Prostate gland (tissue), 2 donors: Measurements from ENCODE around the gene MMP15. TPM values are rescaled to one million over a fixed set of nuclear protein-coding genes. Genes with fewer than 3 reads are reported as not detected.

ENCODE experiments used
- DNase-seq: peaks from one replicate; pipeline ENCODE4 v3.0.0-alpha.2; 2019; ENCODE audit warnings: low spot score
- H3K27ac ChIP-seq, 2 donors: fragments of 200-600 bp; sonication (generic); 2 replicates each; pipeline ENCODE4 v1.5.1; 2017 to 2019
- H3K27me3 ChIP-seq: fragments of 200-600 bp; sonication (generic); replicated peaks from 2 replicates; pipeline ENCODE4 v1.5.1; 2019; ENCODE audit not compliant: insufficient read depth
- H3K36me3 ChIP-seq, 2 donors: fragments of 200-600 bp; sonication (generic); 1 replicate in 1 of 2; 2 replicates in 1 of 2; pipeline versions ENCODE4 v1.5.1 to v1.8.1; 2017 to 2019
- H3K4me1 ChIP-seq: fragments of 200-600 bp; sonication (generic); replicated peaks from 2 replicates; pipeline ENCODE4 v1.5.1; 2019
- H3K4me3 ChIP-seq, 2 donors: fragments of 200-600 bp; sonication (generic); 2 replicates each; pipeline ENCODE4 v1.5.1; 2017 to 2019
- H3K9me3 ChIP-seq: fragments of 200-600 bp; sonication (generic); 2 replicates; pipeline ENCODE4 v1.5.1; 2017
- POLR2A ChIP-seq: fragments of 450-650 bp; IDR thresholded peaks from one replicate; pipeline ENCODE4 v1.6.1; 2016; ENCODE audit warnings: antibody characterized with exemption, mild to moderate bottlenecking
- POLR2AphosphoS5 ChIP-seq: sonication (generic); formaldehyde crosslinking; IDR thresholded peaks from one replicate; pipeline ENCODE4 v1.6.1; 2017; ENCODE audit warnings: antibody characterized with exemption
- WGBS: methylation state at CpG from one replicate; pipeline ENCODE4 v1.1.5; 2018; 5-methylcytosine and 5-hydroxymethylcytosine counted together
- intact Hi-C: fragments of 100-400 bp; cut with DNase I; formaldehyde crosslinking; loops from one replicate; pipeline ENCODE4 v1.14.2; 2022
- total RNA-seq, 2 donors: library from RNA; depleted of rRNA; stranded (reverse); fragments of >200 nt; gene quantifications; one replicate each; pipeline ENCODE4 v1.1.0, GENCODE V29; 2016
- TF ChIP-seq, protein P1 (sequence below), 4 experiments: fragments of 200-600 bp in 2 of 4; fragments of 450-650 bp in 2 of 4; sonication (generic) in 2 of 4; IDR thresholded peaks; 1 replicate in 3 of 4; 2 replicates in 1 of 4; pipeline ENCODE4 v1.5.1; 2016 to 2019; ENCODE audit warnings: antibody characterized with exemption in 4 of 4, mild to moderate bottlenecking in 2 of 4, moderate library complexity in 2 of 4

MMP15 gene
- total RNA-seq, 2 donors from 2014 or later = 8.0 to 232 TPM

GRCh38 chr16:57996406-57997175, 29.0 kb upstream of the MMP15 start:
- intact Hi-C loops = no loop called here
- peaks cover 8 to 19% of the 10 kb centered on the region in 2 donors for H3K36me3 ChIP-seq
- no peaks in the 10 kb centered on the region for H3K27me3 ChIP-seq
- WGBS = 96% methylated on average over 62 of the region's 62 CpGs
- peaks cover 9% of the 10 kb centered on the region for H3K4me1 ChIP-seq
- no peak overlapping the region for H3K27ac ChIP-seq
- H3K9me3 ChIP-seq = no peaks in the 10 kb centered on the region
- H3K4me3 ChIP-seq = no peak overlapping the region
- TF ChIP-seq, protein P1, sequence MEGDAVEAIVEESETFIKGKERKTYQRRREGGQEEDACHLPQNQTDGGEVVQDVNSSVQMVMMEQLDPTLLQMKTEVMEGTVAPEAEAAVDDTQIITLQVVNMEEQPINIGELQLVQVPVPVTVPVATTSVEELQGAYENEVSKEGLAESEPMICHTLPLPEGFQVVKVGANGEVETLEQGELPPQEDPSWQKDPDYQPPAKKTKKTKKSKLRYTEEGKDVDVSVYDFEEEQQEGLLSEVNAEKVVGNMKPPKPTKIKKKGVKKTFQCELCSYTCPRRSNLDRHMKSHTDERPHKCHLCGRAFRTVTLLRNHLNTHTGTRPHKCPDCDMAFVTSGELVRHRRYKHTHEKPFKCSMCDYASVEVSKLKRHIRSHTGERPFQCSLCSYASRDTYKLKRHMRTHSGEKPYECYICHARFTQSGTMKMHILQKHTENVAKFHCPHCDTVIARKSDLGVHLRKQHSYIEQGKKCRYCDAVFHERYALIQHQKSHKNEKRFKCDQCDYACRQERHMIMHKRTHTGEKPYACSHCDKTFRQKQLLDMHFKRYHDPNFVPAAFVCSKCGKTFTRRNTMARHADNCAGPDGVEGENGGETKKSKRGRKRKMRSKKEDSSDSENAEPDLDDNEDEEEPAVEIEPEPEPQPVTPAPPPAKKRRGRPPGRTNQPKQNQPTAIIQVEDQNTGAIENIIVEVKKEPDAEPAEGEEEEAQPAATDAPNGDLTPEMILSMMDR (IDR thresholded peaks at IDR 0.05) = no peak
- no peak for DNase-seq

- no peak for DNase-seq
- peaks cover 8 to 19% of the 10 kb centered on the region in 2 donors for H3K36me3 ChIP-seq
- intact Hi-C loops = no loop called here
- no peak for TF ChIP-seq POLR2AphosphoS5
- TF ChIP-seq POLR2A = no peak
- TF ChIP-seq, protein P1 (IDR thresholded peaks at IDR 0.05) = no peak
- no peak overlapping the region for H3K27ac ChIP-seq
- H3K9me3 ChIP-seq = no peaks in the 10 kb centered on the region
- H3K4me1 ChIP-seq = peaks cover 13% of the 10 kb centered on the region
- no peak overlapping the region for H3K4me3 ChIP-seq
- WGBS = 95% methylated on average over 35 of the region's 35 CpGs
- no peaks in the 10 kb centered on the region for H3K27me3 ChIP-seq
These were observed 28.4 kb upstream of the MMP15 start for GRCh38 chr16:57997176-57997527.

- TF ChIP-seq POLR2AphosphoS5 = no peak
- no peak for TF ChIP-seq POLR2A
- TF ChIP-seq, protein P1 (IDR thresholded peaks at IDR 0.05) = no peak
- Histone ChIP-seq H3K4me1 (peaks cover 13% of the 10 kb centered on the region), H3K27ac (no peak overlapping the region), H3K36me3 (peaks cover 8 to 19% of the 10 kb centered on the region in 2 donors), H3K9me3 (no peaks in the 10 kb centered on the region), H3K4me3 (no peak overlapping the region), H3K27me3 (no peaks in the 10 kb centered on the region)
- intact Hi-C loops = no loop called here
- no peak for DNase-seq
- WGBS = 94% methylated on average over 36 of the region's 36 CpGs
These were observed 27.9 kb upstream of the MMP15 start for GRCh38 chr16:57997528-57998265.

DNA sequence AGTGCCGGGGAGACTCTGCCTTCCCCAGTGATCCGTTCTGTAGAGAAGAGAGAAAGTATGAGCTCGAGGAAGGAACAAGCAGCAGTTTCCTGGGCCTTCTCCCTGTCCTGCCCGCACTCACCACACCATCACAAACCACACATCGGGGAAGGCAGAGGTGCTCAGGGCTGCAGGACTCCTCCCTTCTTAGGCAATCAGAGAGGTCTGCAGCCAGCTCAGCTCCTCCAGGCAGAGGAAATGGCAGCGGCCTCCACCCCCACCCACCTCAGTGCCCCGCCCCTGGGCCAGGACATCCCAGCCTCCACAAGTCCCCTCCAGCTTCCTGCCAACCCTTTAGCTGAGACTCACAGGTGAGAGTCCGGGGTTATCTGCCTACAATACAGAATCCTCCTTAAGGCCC, 27.1 kb upstream of the MMP15 start:
- H3K27ac ChIP-seq = no peak overlapping the region

More for the DNA sequence above, 27.1 kb upstream of the MMP15 start:
- TF ChIP-seq POLR2A (no peak), POLR2AphosphoS5 (no peak)
- TF ChIP-seq, protein P1 (IDR thresholded peaks at IDR 0.05) = no peak
- Histone ChIP-seq H3K4me3 (no peak overlapping the region), H3K36me3 (peaks cover 8 to 19% of the 10 kb centered on the region in 2 donors), H3K4me1 (peaks cover 10% of the 10 kb centered on the region), H3K9me3 (no peaks in the 10 kb centered on the region), H3K27me3 (no peaks in the 10 kb centered on the region)
- DNase-seq = no peak
- WGBS = 66% methylated on average over 8 of the region's 8 CpGs
- intact Hi-C loops = no loop called here
